ENCODE measurements around the gene PIGR. TPM values are rescaled to one million over a fixed set of nuclear protein-coding genes. Genes with fewer than 3 reads are reported as not detected.

Gene PIGR
- total RNA-seq, 1 experiment from 2014 or later, result not detected

DNA sequence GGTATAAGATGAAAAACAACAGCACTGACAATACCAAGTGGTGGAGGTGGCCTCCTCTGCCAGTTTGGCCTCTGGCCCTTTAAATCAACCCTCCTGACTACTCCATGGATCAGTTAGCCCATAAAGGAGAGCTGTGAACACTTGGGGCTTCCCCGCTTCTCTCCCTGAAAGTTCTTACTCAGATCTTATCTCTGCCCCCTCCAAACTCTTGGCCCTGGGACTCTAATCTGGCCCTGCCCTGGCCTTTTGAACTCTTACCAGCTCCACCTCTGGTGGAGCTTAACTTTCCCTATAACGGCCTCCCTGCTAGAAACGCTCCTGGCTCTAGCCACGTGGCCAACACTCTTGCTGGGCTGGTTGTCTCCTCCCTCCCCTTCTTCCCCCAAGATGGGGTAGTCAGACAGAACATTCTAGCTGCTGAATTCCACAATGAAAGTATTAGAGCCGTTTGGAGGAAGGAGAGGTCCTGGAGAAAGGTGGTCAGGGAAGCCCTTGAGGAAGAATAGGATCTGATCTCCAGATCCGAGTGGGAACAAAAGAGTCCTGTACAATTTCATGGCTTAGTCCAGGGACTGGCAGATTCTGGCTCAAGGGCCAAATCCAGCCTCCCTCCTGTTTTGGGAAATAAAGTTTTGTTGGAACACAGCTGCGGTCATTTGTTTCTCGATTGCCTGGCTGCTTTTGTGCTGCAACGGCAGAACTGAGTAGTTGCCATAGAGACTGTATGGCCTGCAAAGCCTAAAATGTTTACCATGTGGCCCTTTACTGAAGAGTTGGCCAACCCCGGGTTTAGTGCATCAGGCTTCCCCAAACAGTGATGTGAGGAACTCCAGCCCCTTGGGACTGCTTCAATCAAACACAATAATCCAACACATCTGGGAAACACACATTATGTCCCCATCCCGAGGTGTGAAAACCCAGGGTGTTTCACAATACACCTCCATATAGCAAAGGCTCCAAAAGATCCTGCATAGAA lies 9.5 kb upstream of the PIGR start:
- no peaks in the 10 kb centered on the region for H3K36me3 ChIP-seq (ENCODE audit: insufficient read depth, low read length)
- H3K9me2 ChIP-seq (replicated peaks; ENCODE audit: insufficient read depth, low read length), result no peaks in the 10 kb centered on the region
- H3K27me3 ChIP-seq (ENCODE audit: low read length), result no peaks in the 10 kb centered on the region
- no peak overlapping the region for H3K9ac ChIP-seq (ENCODE audit: low read length)
- no peaks in the 10 kb centered on the region for H4K20me1 ChIP-seq (ENCODE audit: insufficient read depth, low read depth, low read length)
- no peak overlapping the region for H2AFZ ChIP-seq (ENCODE audit: low read length)
- no peak for DNase-seq
- no peaks in the 10 kb centered on the region for H3K79me2 ChIP-seq (ENCODE audit: low read length)
- no peak overlapping the region for H3K4me2 ChIP-seq (ENCODE audit: low read depth, low read length, poor library complexity, severe bottlenecking)
- H3K4me3 ChIP-seq (ENCODE audit: low read length), result no peak overlapping the region
- H3K27ac ChIP-seq (ENCODE audit: low read length), result no peak overlapping the region
- no peaks in the 10 kb centered on the region for H3K9me3 ChIP-seq (ENCODE audit: low read length)
- no peaks in the 10 kb centered on the region for H3K4me1 ChIP-seq (ENCODE audit: low read length)

DNA sequence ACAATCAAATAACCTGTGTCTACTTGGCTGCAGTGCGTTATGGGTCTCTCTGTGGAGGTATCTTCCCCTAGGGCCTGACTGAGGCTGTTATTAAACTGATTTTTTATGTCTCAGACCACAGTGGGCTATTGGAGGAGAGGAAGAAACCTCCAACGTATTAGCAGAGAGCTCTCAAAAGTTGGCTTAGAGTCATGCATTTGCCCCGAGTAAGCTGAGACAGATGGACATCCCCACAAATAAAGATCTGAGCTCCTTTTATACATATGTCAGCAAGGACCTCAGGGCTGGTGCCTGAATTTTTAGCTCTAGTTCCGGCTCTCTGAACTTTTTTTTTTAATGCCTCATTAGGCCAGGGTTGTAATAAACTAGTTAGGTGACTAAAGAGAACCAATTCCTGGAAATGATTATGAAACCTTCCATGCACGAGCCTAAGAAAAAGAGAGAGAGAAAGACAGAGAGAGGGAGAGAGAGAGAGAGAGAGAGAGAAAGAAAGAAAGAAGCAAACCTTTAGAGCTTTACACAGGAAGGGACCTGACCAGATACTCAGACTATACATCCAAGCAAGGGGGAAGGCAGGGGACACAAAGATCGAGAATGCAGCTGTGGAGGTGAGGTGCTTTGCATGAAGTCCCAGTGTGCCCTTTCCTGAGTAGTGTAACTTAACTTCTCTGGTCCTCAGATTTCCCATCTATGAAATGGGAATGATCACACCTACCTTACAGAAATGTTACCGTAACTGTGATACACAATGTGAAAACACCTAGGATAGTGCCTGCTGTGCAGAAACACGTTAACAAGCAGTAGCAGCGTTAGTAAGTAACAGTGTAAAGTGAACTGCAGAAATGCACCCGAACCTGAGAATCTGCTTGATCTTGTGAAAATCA lies 8.4 kb upstream of the PIGR start:
- no peak for DNase-seq
- H3K4me2 ChIP-seq (ENCODE audit: low read depth, low read length, poor library complexity, severe bottlenecking), result no peak overlapping the region
- H4K20me1 ChIP-seq (ENCODE audit: insufficient read depth, low read depth, low read length), result no peaks in the 10 kb centered on the region
- H3K27me3 ChIP-seq (ENCODE audit: low read length), result no peaks in the 10 kb centered on the region
- H3K36me3 ChIP-seq (ENCODE audit: insufficient read depth, low read length), result no peaks in the 10 kb centered on the region
- no peak overlapping the region for H3K27ac ChIP-seq (ENCODE audit: low read length)
- no peaks in the 10 kb centered on the region for H3K79me2 ChIP-seq (ENCODE audit: low read length)
- H3K9ac ChIP-seq (ENCODE audit: low read length), result no peak overlapping the region
- no peaks in the 10 kb centered on the region for H3K9me3 ChIP-seq (ENCODE audit: low read length)
- no peaks in the 10 kb centered on the region for H3K4me1 ChIP-seq (ENCODE audit: low read length)
- no peak overlapping the region for H2AFZ ChIP-seq (ENCODE audit: low read length)
- H3K4me3 ChIP-seq (ENCODE audit: low read length), result no peak overlapping the region
- no peaks in the 10 kb centered on the region for H3K9me2 ChIP-seq (replicated peaks; ENCODE audit: insufficient read depth, low read length)

DNA sequence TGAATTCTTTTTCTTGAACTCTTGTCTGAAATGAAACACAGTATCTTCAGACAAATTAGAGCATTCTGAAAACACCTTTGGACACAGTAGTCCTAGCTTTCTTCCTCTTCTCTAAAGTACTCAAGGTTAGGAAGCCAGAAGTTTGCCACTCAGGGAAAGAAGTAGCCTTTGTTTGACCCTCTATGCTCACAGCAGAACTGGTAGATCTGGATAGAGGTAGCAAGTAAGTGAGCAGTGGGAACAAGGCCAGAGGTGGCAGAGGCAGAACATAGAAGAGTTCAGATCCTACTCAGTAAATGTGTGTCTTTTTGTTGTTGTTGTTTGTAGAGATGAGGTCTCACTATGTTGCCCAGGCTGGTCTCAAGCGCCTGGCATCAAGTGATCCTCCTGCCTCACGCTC lies 7.4 kb upstream of the PIGR start:
- H4K20me1 ChIP-seq (ENCODE audit: insufficient read depth, low read depth, low read length), result no peaks in the 10 kb centered on the region
- H3K9ac ChIP-seq (ENCODE audit: low read length), result no peak overlapping the region
- H3K79me2 ChIP-seq (ENCODE audit: low read length), result no peaks in the 10 kb centered on the region
- H3K27ac ChIP-seq (ENCODE audit: low read length), result no peak overlapping the region
- H3K4me3 ChIP-seq (ENCODE audit: low read length), result no peak overlapping the region
- no peak overlapping the region for H3K4me2 ChIP-seq (ENCODE audit: low read depth, low read length, poor library complexity, severe bottlenecking)
- H3K9me2 ChIP-seq (replicated peaks; ENCODE audit: insufficient read depth, low read length), result no peaks in the 10 kb centered on the region
- H3K9me3 ChIP-seq (ENCODE audit: low read length), result no peaks in the 10 kb centered on the region
- no peak for DNase-seq
- no peak overlapping the region for H2AFZ ChIP-seq (ENCODE audit: low read length)
- no peaks in the 10 kb centered on the region for H3K27me3 ChIP-seq (ENCODE audit: low read length)
- H3K4me1 ChIP-seq (ENCODE audit: low read length), result no peaks in the 10 kb centered on the region
- no peaks in the 10 kb centered on the region for H3K36me3 ChIP-seq (ENCODE audit: insufficient read depth, low read length)

DNA sequence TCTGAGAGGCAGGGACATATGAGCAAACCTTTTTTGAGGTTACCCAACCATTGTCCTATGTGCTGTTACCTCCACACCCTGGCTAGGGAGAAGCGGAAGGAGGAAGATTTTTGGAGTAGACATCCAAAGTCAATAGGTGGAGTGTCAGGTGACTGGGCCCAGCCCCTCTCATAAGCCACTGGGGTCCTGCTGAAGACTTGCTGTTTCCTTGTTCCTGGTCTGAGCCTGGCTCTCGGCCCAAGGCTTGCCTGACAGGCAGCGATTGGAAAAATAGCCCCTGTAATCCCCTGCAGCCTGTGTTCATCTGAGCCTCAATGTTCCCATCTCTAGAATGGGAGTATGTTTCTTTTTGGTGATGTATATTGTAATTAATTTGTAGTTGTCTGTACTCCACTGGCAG lies 6.9 kb upstream of the PIGR start:
- H3K4me1 ChIP-seq (ENCODE audit: low read length), result no peaks in the 10 kb centered on the region
- H4K20me1 ChIP-seq (ENCODE audit: insufficient read depth, low read depth, low read length), result no peaks in the 10 kb centered on the region
- H3K9me3 ChIP-seq (ENCODE audit: low read length), result no peaks in the 10 kb centered on the region
- no peak for DNase-seq
- no peaks in the 10 kb centered on the region for H3K36me3 ChIP-seq (ENCODE audit: insufficient read depth, low read length)
- H2AFZ ChIP-seq (ENCODE audit: low read length), result no peak overlapping the region
- no peak overlapping the region for H3K9ac ChIP-seq (ENCODE audit: low read length)
- no peaks in the 10 kb centered on the region for H3K9me2 ChIP-seq (replicated peaks; ENCODE audit: insufficient read depth, low read length)
- H3K4me3 ChIP-seq (ENCODE audit: low read length), result no peak overlapping the region
- no peaks in the 10 kb centered on the region for H3K27me3 ChIP-seq (ENCODE audit: low read length)
- H3K4me2 ChIP-seq (ENCODE audit: low read depth, low read length, poor library complexity, severe bottlenecking), result no peak overlapping the region
- no peak overlapping the region for H3K27ac ChIP-seq (ENCODE audit: low read length)
- no peaks in the 10 kb centered on the region for H3K79me2 ChIP-seq (ENCODE audit: low read length)

DNA sequence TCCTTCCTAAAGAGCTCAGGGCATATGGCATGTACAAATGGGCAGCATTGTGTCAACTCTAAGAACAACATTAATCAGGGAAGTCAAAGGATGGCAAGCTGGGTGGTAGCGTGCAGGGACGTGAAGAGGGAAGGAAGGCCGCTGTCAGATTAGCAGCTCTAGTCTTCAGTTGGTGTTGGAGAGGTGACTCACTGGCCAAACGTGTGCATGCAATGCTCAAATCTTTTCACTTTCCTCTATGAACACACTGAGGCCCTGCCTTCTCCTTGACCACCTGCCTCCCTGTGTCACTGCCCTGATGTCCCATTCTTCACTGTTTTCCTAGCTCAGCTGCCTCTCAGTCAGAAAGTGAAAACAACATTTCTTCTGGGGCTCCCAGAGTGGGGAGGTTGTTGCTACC lies 5.9 kb upstream of the PIGR start:
- Histone ChIP-seq H3K79me2 (ENCODE audit: low read length) (no peaks in the 10 kb centered on the region), H4K20me1 (ENCODE audit: insufficient read depth, low read depth, low read length) (no peaks in the 10 kb centered on the region), H3K4me1 (ENCODE audit: low read length) (no peaks in the 10 kb centered on the region), H3K4me3 (ENCODE audit: low read length) (no peak overlapping the region), H3K9me3 (ENCODE audit: low read length) (no peaks in the 10 kb centered on the region), H2AFZ (ENCODE audit: low read length) (no peak overlapping the region), H3K27ac (ENCODE audit: low read length) (no peak overlapping the region), H3K4me2 (ENCODE audit: low read depth, low read length, poor library complexity, severe bottlenecking) (no peak overlapping the region), H3K36me3 (ENCODE audit: insufficient read depth, low read length) (no peaks in the 10 kb centered on the region), H3K27me3 (ENCODE audit: low read length) (no peaks in the 10 kb centered on the region), H3K9me2 (replicated peaks; ENCODE audit: insufficient read depth, low read length) (no peaks in the 10 kb centered on the region), H3K9ac (ENCODE audit: low read length) (no peak overlapping the region)
- DNase-seq, result no peak

DNA sequence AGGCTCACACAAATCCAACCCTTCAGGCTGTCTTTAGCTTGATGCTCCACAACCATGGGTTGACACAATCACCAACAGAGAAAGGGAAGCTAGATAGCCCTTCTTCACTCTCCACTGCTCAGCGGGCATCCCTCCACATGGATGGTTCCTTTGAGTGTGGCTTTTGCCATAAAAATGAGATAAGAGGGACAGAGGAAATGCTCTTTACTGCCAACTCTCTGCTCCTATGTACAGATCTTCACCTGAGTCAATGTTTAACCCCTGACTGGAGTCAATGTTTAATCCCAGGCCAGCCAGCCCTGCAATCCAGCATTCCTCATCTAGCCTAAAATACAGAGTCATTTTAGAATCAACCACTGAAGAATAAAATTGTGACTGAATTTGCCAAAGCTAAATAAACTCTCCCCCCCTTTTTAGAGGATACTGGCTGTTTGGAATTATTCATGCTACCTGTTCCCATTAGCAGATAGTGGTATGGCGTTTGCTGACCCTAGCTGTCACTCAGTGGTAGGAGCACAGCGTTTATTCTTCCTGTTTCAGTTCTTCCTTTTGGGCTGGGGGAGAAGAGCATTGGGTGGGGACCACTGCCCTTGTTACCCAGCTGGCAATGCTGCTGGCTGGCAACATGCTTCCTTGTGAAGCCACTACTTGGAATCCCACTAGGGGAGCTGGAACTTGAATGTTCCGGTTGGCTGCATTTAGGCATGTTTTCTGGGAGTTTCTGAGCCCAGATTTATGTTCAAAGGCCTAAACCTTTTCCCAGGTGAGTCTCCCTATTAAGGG lies 5.2 kb upstream of the PIGR start:
- no peaks in the 10 kb centered on the region for H3K79me2 ChIP-seq (ENCODE audit: low read length)
- H3K9ac ChIP-seq (ENCODE audit: low read length), result no peak overlapping the region
- H3K4me3 ChIP-seq (ENCODE audit: low read length), result no peak overlapping the region
- H2AFZ ChIP-seq (ENCODE audit: low read length), result no peak overlapping the region
- H4K20me1 ChIP-seq (ENCODE audit: insufficient read depth, low read depth, low read length), result no peaks in the 10 kb centered on the region
- H3K9me2 ChIP-seq (replicated peaks; ENCODE audit: insufficient read depth, low read length), result no peaks in the 10 kb centered on the region
- H3K36me3 ChIP-seq (ENCODE audit: insufficient read depth, low read length), result no peaks in the 10 kb centered on the region
- H3K27me3 ChIP-seq (ENCODE audit: low read length), result no peaks in the 10 kb centered on the region
- no peak overlapping the region for H3K4me2 ChIP-seq (ENCODE audit: low read depth, low read length, poor library complexity, severe bottlenecking)
- no peak overlapping the region for H3K27ac ChIP-seq (ENCODE audit: low read length)
- no peaks in the 10 kb centered on the region for H3K4me1 ChIP-seq (ENCODE audit: low read length)
- no peak for DNase-seq
- H3K9me3 ChIP-seq (ENCODE audit: low read length), result no peaks in the 10 kb centered on the region

DNA sequence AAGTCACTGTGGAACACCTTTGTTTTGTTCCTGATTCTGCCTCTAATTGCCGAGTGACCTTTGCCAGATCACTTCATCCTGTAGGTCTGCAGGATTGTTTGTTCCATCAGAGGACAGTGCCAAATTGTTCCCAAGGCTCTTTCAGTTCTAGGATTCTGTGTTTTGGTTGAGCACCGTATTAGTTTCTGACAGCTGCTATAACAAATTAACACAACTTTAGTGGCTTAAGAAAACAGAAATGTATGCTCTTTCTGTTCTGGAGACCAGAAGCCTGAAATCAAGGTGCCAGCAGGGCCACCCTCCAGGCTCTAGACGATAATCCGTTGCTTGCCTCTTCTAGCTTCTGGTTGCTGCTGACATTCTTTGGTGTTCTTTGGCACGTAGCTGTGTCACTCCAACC lies 3.4 kb upstream of the PIGR start:
- Histone ChIP-seq H3K4me3 (ENCODE audit: low read length) (no peak overlapping the region), H3K4me2 (ENCODE audit: low read depth, low read length, poor library complexity, severe bottlenecking) (no peak overlapping the region), H3K79me2 (ENCODE audit: low read length) (no peaks in the 10 kb centered on the region), H2AFZ (ENCODE audit: low read length) (no peak overlapping the region), H3K4me1 (ENCODE audit: low read length) (no peaks in the 10 kb centered on the region), H3K27ac (ENCODE audit: low read length) (no peak overlapping the region), H3K27me3 (ENCODE audit: low read length) (no peaks in the 10 kb centered on the region), H3K9me3 (ENCODE audit: low read length) (no peaks in the 10 kb centered on the region), H3K9me2 (replicated peaks; ENCODE audit: insufficient read depth, low read length) (no peaks in the 10 kb centered on the region), H4K20me1 (ENCODE audit: insufficient read depth, low read depth, low read length) (no peaks in the 10 kb centered on the region), H3K9ac (ENCODE audit: low read length) (no peak overlapping the region), H3K36me3 (ENCODE audit: insufficient read depth, low read length) (no peaks in the 10 kb centered on the region)
- DNase-seq, result no peak

DNA sequence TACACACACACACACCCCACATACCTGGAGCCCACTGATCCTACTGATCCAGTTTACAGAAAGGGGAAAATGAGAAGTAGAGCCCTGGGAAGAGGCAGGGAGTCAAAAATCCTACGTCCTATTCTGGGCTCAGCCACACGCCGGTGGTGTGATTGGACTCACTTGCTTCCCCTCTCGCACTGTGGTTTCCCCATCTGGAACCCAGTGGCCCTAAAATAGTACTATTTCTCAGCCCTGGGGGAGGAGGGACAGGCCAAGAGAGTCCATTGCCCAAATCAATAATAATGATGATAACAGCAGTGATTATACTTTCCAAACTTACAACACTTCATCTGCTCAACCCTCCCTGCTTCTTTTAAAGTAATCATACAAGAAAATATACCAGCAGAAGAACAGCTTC lies 2.9 kb upstream of the PIGR start:
- no peaks in the 10 kb centered on the region for H3K9me2 ChIP-seq (replicated peaks; ENCODE audit: insufficient read depth, low read length)
- no peaks in the 10 kb centered on the region for H3K79me2 ChIP-seq (ENCODE audit: low read length)
- H3K4me2 ChIP-seq (ENCODE audit: low read depth, low read length, poor library complexity, severe bottlenecking), result no peak overlapping the region
- no peaks in the 10 kb centered on the region for H3K27me3 ChIP-seq (ENCODE audit: low read length)
- H3K4me1 ChIP-seq (ENCODE audit: low read length), result no peaks in the 10 kb centered on the region
- no peak overlapping the region for H2AFZ ChIP-seq (ENCODE audit: low read length)
- no peaks in the 10 kb centered on the region for H3K36me3 ChIP-seq (ENCODE audit: insufficient read depth, low read length)
- H4K20me1 ChIP-seq (ENCODE audit: insufficient read depth, low read depth, low read length), result no peaks in the 10 kb centered on the region
- no peak overlapping the region for H3K27ac ChIP-seq (ENCODE audit: low read length)
- H3K4me3 ChIP-seq (ENCODE audit: low read length), result no peak overlapping the region
- no peak overlapping the region for H3K9ac ChIP-seq (ENCODE audit: low read length)
- no peaks in the 10 kb centered on the region for H3K9me3 ChIP-seq (ENCODE audit: low read length)
- DNase-seq, result no peak

Data from Karpas-422 (cell line).